A549 (cell line): Measurements from ENCODE around the gene ZKSCAN5.

Experiments used
- BCL3 ChIP-seq: fragments of >200 bp; sonication (Bioruptor Twin); formaldehyde crosslinking; IDR thresholded peaks from 3 replicates; pipeline ENCODE4 v1.6.1; 2016
- CTCF ChIP-seq: fragments of >200 bp; sonication (Bioruptor Twin); formaldehyde crosslinking; IDR thresholded peaks from 3 replicates; pipeline ENCODE4 v1.5.1; 2016
- E2F6 ChIP-seq: IDR thresholded peaks from 2 replicates; pipeline ENCODE4 v1.6.1; 2012; ENCODE audit warnings: low read depth, borderline replicate concordance
- MAX ChIP-seq: IDR thresholded peaks from 2 replicates; pipeline ENCODE4 v1.6.1; 2012

- TF ChIP-seq E2F6: no peak
- TF ChIP-seq CTCF: no peak
- no peak for TF ChIP-seq BCL3
- no peak for TF ChIP-seq MAX
These were observed 6.5 kb upstream of the ZKSCAN5 start for GRCh38 chr7:99497766-99498545.
